Measurements from ENCODE around the gene RCOR1. TPM values are rescaled to one million over a fixed set of nuclear protein-coding genes. Genes with fewer than 3 reads are reported as not detected.

Gene RCOR1
- total and polyA plus RNA-seq, 2 of the 8 experiments (the other 6 are each of a cell fraction or from before 2014, with no cell fraction given): 12.3 to 26.3 TPM

- no peaks in the 10 kb centered on the region; the same call in 1 of the 2 replicates for H3K79me1 ChIP-seq (ENCODE audit: low read depth, low read length)
- no peak overlapping the region for H3K18ac ChIP-seq (ENCODE audit: extremely low read depth, low read length)
- H4K5ac ChIP-seq (ENCODE audit: insufficient read length, low read depth, low read length): no peak overlapping the region
- TF ChIP-seq BRCA1 (IDR thresholded peaks at IDR 0.05; ENCODE audit: low read depth, low read length) (no peak), KDM5A (IDR thresholded peaks at IDR 0.05; ENCODE audit: low read length) (no peak), RXRA (IDR thresholded peaks at IDR 0.05; ENCODE audit: insufficient read depth, low read depth, low read length) (no peak), KDM1A (IDR thresholded peaks at IDR 0.05; ENCODE audit: borderline replicate concordance, low read length) (no peak), RBBP5 (IDR thresholded peaks at IDR 0.05; ENCODE audit: borderline replicate concordance, low read depth, low read length) (no peak), YY1 (IDR thresholded peaks at IDR 0.05; ENCODE audit: low read depth, low read length) (no peak), POLR2A (IDR thresholded peaks at IDR 0.05; ENCODE audit: control extremely low read depth in 1 of 2, low read depth in 2 of 2, low read length in 2 of 2) (no peak), KDM4A (IDR thresholded peaks at IDR 0.05; ENCODE audit: low read depth, low read length, severe bottlenecking) (no peak)
- H3K27me3 ChIP-seq (replicated peaks in 1 of 4; ENCODE audit: control insufficient read depth in 3 of 4, extremely low read depth in 1 of 4, insufficient read depth in 3 of 4, low read length in 3 of 4): no peaks in the 10 kb centered on the region
- peaks cover 0 to 11% (median 7%) of the 10 kb centered on the region in 4 experiments; a peak in 6 of 7 replicates for H3K4me1 ChIP-seq (replicated peaks in 1 of 4; ENCODE audit: control insufficient read depth in 3 of 4, insufficient read depth in 4 of 4, low read length in 3 of 4)
- no peaks in the 10 kb centered on the region for H3K23me2 ChIP-seq (ENCODE audit: low read depth, low read length)
- H3K23ac ChIP-seq (ENCODE audit: insufficient read length): no peak overlapping the region
- H4K20me1 ChIP-seq (replicated peaks in 1 of 2; ENCODE audit: control insufficient read depth in 1 of 2, insufficient read depth in 2 of 2, low read length in 2 of 2): peaks cover 4 to 7% of the 10 kb centered on the region in 2 experiments
- no peak overlapping the region for H2BK12ac ChIP-seq (ENCODE audit: low read depth, low read length)
- no peak overlapping the region for H3K56ac ChIP-seq (replicated peaks; ENCODE audit: insufficient read length, low read depth, low read length)
- H2AK5ac ChIP-seq (ENCODE audit: low read depth, low read length): no peak overlapping the region
- H2BK120ac ChIP-seq (replicated peaks; ENCODE audit: low read depth, low read length): no peak overlapping the region
- no peak overlapping the region for H2BK20ac ChIP-seq (ENCODE audit: low read length)
- no peak overlapping the region for H3K4me2 ChIP-seq (ENCODE audit: insufficient read depth in 1 of 2, low read depth in 2 of 2, low read length in 2 of 2)
- H2AFZ ChIP-seq (ENCODE audit: low read length): no peak overlapping the region
- no peak overlapping the region for H3K9ac ChIP-seq (replicated peaks in 1 of 4; ENCODE audit: extremely low read depth in 1 of 4, low read depth in 3 of 4, low read length in 3 of 4)
- H3K4me3 ChIP-seq (ENCODE audit: extremely low read depth in 1 of 4, insufficient read depth in 2 of 4, low read depth in 3 of 4, low read length in 4 of 4): no peak overlapping the region
- H3K14ac ChIP-seq (ENCODE audit: insufficient read length): no peak overlapping the region
- WGBS, 2 experiments (ENCODE audit: extremely low coverage in 1 of 2, insufficient coverage in 1 of 2, insufficient read length in 1 of 2, insufficient replicate concordance in 2 of 2, low coverage in 1 of 2, low lambda C conversion rate in 2 of 2, missing lambda C conversion rate in 1 of 2): 92% methylated on average over 6 of the region's 6 CpGs; no CpG with 5 or more reads in 1 of the 2 experiments
- CTCF ChIA-PET (ENCODE audit: partially characterized antibody): interaction anchor here (2.3 kb wide), 1 partner anchor 10 kb away, joined by 14 read pairs; no protein-coding TSS in a partner anchor
- no peak overlapping the region for H3K4ac ChIP-seq (replicated peaks; ENCODE audit: insufficient read length, low read depth, low read length)
- H4K8ac ChIP-seq (ENCODE audit: extremely low read depth, insufficient read depth, low read length): no peak overlapping the region
- H3K79me2 ChIP-seq (ENCODE audit: control insufficient read depth in 1 of 2, insufficient read depth in 2 of 2, low read length in 2 of 2): peaks cover 0 to 47% of the 10 kb centered on the region in 2 experiments; a peak in 2 of 4 replicates
- no peak overlapping the region for H2BK15ac ChIP-seq (ENCODE audit: low read length)
- H2BK5ac ChIP-seq (ENCODE audit: low read depth, low read length): no peak overlapping the region
- FAIRE-seq (no peak), DNase-seq (ENCODE audit: low read depth in 1 of 2, low spot score in 2 of 2) (no peak)
- H3K27ac ChIP-seq (ENCODE audit: low read depth, low read length): no peak overlapping the region
- no peak overlapping the region for H4K91ac ChIP-seq (replicated peaks; ENCODE audit: insufficient read length, low read length)
- H3K36me3 ChIP-seq (ENCODE audit: control insufficient read depth in 2 of 4, insufficient read depth in 4 of 4, low read length in 3 of 4): no peaks in the 10 kb centered on the region; a peak in 1 of 8 replicates
- no peaks in the 10 kb centered on the region for H3K9me3 ChIP-seq (ENCODE audit: insufficient read depth in 2 of 2, low read depth in 1 of 2, low read length in 1 of 2)
- POLR2A ChIA-PET (ENCODE audit: partially characterized antibody): no interaction called here
These were observed 91.8 kb downstream of the RCOR1 start for GRCh38 chr14:102684298-102684663.
